ENCODE data around the gene FJX1. TPM values are rescaled to one million over a fixed set of nuclear protein-coding genes. Genes with fewer than 3 reads are reported as not detected.

Gene FJX1
- total and polyA plus RNA-seq, 10 donors: 3.0 to 40.6 (median 9.2) TPM

DNA sequence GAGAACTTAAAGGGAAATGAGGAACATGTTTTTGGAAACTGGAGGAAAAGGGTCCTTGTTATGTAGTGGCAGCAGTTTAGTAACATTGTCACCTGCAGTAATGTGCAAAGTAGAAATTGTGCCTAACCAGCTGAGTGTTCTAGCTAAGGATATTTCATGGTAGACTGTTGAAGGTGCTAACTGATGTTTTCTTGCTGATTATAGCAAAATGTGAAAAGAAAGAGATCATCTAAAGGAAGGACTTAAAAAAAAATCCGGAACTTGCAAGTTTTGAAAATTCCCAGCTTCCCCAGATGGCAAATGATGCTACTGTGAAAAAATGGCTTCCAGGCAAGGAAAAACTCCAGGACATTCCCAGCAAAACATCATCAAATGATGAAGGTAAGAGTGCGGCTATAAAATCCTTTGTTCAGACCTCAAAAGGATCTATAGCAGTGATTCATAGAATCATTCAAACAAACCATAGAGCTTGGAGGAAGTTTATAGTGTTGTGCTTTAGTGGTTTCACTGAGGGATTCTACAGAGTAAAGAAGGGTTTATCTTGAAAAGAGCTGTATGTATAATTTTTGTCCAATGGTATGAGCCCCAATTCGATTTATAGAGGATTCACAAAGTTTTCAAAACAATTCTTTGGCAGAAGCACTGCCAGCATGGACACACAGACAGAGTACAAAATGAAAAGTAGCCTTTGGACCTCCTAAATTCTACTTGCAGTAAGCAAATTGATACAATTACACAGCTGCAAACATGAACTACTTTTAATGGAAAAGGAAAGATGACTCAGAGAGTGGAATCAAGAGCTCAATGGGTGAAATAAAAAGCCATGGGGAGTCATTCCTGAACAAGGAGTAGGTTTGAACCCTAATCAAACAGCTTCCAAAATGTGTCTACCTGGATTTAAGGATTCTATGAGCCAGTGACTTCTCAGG is 40.0 kb downstream of the FJX1 start:
- intact Hi-C loops (cut with DNase I; ENCODE audit: low total_unique reads): no loop called here
- Histone ChIP-seq H3K27ac (no peak overlapping the region), H3K9me3 (peaks cover 0 to 2% (median under 1%) of the 10 kb centered on the region in 8 donors), H3K27me3 (replicated peaks in 1 of 7) (peaks cover 0 to 16% (median 0%) of the 10 kb centered on the region in 7 donors), H3K4me1 (peaks cover 2 to 16% (median 12%) of the 10 kb centered on the region in 6 donors), H3K4me3 (no peak overlapping the region), H3K36me3 (no peaks in the 10 kb centered on the region)
- no peak for DNase-seq
- 62 to 80% (median 74%) methylated on average over 3 of the region's 3 CpGs for WGBS, 5 donors
- TF ChIP-seq POLR2A (IDR thresholded peaks at IDR 0.05) (no peak), CTCF (IDR thresholded peaks at IDR 0.05 in 8 of 11, conservative IDR thresholded peaks at IDR 0.05 in 3 of 11) (no peak), POLR2AphosphoS5 (IDR thresholded peaks at IDR 0.05) (no peak)

DNA sequence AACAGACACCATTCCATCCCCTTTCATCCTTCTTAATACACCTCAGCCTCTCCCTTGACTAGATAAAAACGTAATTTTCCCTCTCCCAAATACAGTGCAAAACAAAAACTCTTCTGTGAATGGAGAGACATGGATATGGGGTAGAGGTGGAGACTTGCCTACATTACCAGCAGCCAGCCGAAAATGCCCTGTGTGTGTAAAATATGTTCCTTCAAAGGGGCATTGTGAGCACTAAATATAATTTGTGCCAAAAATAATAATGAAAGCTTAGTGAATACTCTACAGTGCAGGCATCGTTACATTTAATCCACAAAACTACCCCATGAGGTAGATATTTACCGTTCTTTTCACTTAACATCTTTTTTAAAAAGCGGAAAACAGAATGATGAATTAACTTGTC is 43.3 kb downstream of the FJX1 start:
- TF ChIP-seq CTCF (IDR thresholded peaks at IDR 0.05 in 8 of 11, conservative IDR thresholded peaks at IDR 0.05 in 3 of 11) (no peak), POLR2A (IDR thresholded peaks at IDR 0.05) (no peak), POLR2AphosphoS5 (IDR thresholded peaks at IDR 0.05) (no peak)
- peaks cover 11 to 33% (median 23%) of the 10 kb centered on the region in 6 donors for H3K4me1 ChIP-seq
- WGBS, 5 donors: 67 to 76% (median 70%) methylated on average over 5 of the region's 5 CpGs
- H3K27ac ChIP-seq: peak overlapping the region in 6 of 8 donors; percentile 95 to 98 (median 96)
- peaks cover 0 to 20% (median 0%) of the 10 kb centered on the region in 6 donors for H3K36me3 ChIP-seq
- H3K4me3 ChIP-seq: peak overlapping the region in 6 of 8 donors; percentile 70 to 85 (median 71)
- intact Hi-C loops (cut with DNase I; ENCODE audit: low total_unique reads): no loop called here
- DNase-seq: no peak
- H3K27me3 ChIP-seq (replicated peaks in 1 of 7): peaks cover 0 to 8% (median 0%) of the 10 kb centered on the region in 7 donors
- H3K9me3 ChIP-seq: peaks cover 9 to 35% (median 33%) of the 10 kb centered on the region in 8 donors

DNA sequence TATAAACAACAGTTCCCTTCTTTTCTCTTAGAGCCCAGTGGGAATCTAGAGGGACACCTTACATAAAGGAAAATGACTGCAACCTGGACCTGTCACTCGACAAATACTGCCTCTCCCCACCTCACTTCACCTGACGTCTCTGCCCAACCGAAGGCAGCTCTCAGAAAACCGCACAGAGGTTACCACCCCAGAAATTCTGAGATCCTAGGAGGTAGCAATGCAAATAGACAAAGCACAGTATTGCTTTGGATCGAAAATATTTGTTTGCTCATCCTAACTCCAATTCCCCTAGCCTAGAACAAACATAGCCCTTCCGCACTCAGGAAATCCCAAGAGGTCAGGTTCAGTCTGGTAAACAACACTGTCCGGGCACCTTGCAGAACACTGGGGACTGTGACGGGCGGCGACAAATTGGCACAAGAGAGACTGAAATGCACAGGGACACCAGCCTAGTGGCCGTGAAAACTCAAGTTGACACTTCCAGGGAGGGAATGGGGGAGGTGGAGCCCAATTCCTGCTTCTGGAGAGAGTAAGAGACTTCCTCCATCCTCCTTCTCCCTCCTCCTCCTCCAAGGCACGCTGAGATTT is 43.9 kb downstream of the FJX1 start:
- peaks cover 0 to 24% (median 0%) of the 10 kb centered on the region in 6 donors for H3K36me3 ChIP-seq
- H3K27me3 ChIP-seq (replicated peaks in 1 of 7): peaks cover 0 to 2% (median 0%) of the 10 kb centered on the region in 7 donors
- WGBS, 5 donors: 2 to 3% (median 2%) methylated on average over 12 of the region's 12 CpGs
- intact Hi-C loops (cut with DNase I; ENCODE audit: low total_unique reads): no loop called here
- peak overlapping the region; percentile 65 to 85 (median 71) for H3K4me3 ChIP-seq
- no peak for DNase-seq
- H3K27ac ChIP-seq: peak overlapping the region; percentile 94 to 98 (median 96)
- H3K4me1 ChIP-seq: peaks cover 11 to 33% (median 23%) of the 10 kb centered on the region in 6 donors
- peaks cover 13 to 41% (median 39%) of the 10 kb centered on the region in 8 donors for H3K9me3 ChIP-seq
- no peak for TF ChIP-seq POLR2AphosphoS5 (IDR thresholded peaks at IDR 0.05)
- no peak for TF ChIP-seq POLR2A (IDR thresholded peaks at IDR 0.05)
- TF ChIP-seq CTCF (IDR thresholded peaks at IDR 0.05 in 8 of 11, conservative IDR thresholded peaks at IDR 0.05 in 3 of 11): no peak

All from spleen (tissue), 11 donors.